Ascending aorta (tissue), 2 donors: ENCODE measurements around the gene ZNF132. TPM values are rescaled to one million over a fixed set of nuclear protein-coding genes. Genes with fewer than 3 reads are reported as not detected.
"Not testable (repeated sequence)": the region's sequence is repeated elsewhere in the genome, so short reads cannot be mapped to it uniquely, and the experiment has no call there.

Experiments
- DNase-seq, 2 donors: peaks; one replicate each; pipeline ENCODE4 v3.0.0-alpha.2; 2019; ENCODE audit warnings: low spot score in 2 of 2
- H3K27ac ChIP-seq, 2 donors: fragments of 200-600 bp; sonication (generic); one replicate each; pipeline ENCODE4 v1.5.1; 2016 to 2017; ENCODE audit warnings: mild to moderate bottlenecking in 1 of 2
- H3K27me3 ChIP-seq: fragments of 200-600 bp; sonication (generic); one replicate; pipeline ENCODE4 v1.5.1; 2017
- H3K36me3 ChIP-seq, 2 donors: fragments of 200-600 bp; sonication (generic); one replicate each; pipeline ENCODE4 v1.5.1; 2016
- H3K4me1 ChIP-seq, 2 donors: fragments of 200-600 bp; sonication (generic); one replicate each; pipeline ENCODE4 v1.5.1; 2016 to 2017; ENCODE audit warnings: mild to moderate bottlenecking in 1 of 2
- H3K4me3 ChIP-seq, 2 donors: fragments of 200-600 bp; sonication (generic); one replicate each; pipeline ENCODE4 v1.5.1; 2016 to 2017; ENCODE audit warnings: mild to moderate bottlenecking in 1 of 2
- H3K9me3 ChIP-seq, 2 donors: fragments of 200-600 bp; sonication (generic); one replicate each; pipeline ENCODE4 v1.5.1; 2016
- intact Hi-C: fragments of 100-400 bp; cut with DNase I; formaldehyde crosslinking; loops from one replicate; pipeline ENCODE4 v1.15.1; 2023
- total RNA-seq: library from RNA; depleted of rRNA; stranded (reverse); fragments of >200 nt; gene quantifications from one replicate; pipeline ENCODE4 v1.1.0, GENCODE V29; 2016
- TF ChIP-seq, protein P1 (sequence below), 3 experiments: fragments of 200-600 bp in 2 of 3; fragments of 450-650 bp in 1 of 3; sonication (generic) in 2 of 3; IDR thresholded peaks; one replicate each; pipeline ENCODE4 v1.5.1; 2016 to 2019; ENCODE audit warnings: antibody characterized with exemption in 3 of 3, mild to moderate bottlenecking in 1 of 3, moderate library complexity in 1 of 3

The ZNF132 gene
- total RNA-seq, 1 donor from 2014 or later = 5.2 TPM

DNA sequence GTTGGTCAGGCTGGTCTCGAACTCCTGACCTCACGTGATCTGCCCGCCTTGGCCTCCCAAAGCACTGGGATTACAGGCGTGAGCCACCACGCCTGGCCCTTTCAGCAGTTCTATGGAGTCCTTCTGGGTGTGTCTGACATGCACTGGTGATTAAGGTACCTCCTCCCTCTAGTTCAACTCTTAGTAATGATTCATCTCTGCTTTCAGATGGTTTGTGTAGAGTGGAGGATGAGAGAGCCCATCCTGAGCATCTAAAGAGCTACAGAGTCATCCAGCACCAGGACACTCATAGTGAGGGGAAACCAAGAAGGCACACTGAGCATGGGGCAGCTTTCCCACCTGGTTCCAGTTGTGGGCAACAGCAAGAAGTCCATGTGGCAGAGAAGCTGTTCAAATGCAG lies 23.3 kb downstream of the ZNF132 start:
- no peak for DNase-seq
- H3K36me3 ChIP-seq = peaks cover 50 to 65% of the 10 kb centered on the region in 2 donors
- H3K4me3 ChIP-seq = no peak overlapping the region
- H3K27ac ChIP-seq = no peak overlapping the region
- peaks cover 0 to 6% of the 10 kb centered on the region in 2 donors for H3K9me3 ChIP-seq
- TF ChIP-seq, protein P1, sequence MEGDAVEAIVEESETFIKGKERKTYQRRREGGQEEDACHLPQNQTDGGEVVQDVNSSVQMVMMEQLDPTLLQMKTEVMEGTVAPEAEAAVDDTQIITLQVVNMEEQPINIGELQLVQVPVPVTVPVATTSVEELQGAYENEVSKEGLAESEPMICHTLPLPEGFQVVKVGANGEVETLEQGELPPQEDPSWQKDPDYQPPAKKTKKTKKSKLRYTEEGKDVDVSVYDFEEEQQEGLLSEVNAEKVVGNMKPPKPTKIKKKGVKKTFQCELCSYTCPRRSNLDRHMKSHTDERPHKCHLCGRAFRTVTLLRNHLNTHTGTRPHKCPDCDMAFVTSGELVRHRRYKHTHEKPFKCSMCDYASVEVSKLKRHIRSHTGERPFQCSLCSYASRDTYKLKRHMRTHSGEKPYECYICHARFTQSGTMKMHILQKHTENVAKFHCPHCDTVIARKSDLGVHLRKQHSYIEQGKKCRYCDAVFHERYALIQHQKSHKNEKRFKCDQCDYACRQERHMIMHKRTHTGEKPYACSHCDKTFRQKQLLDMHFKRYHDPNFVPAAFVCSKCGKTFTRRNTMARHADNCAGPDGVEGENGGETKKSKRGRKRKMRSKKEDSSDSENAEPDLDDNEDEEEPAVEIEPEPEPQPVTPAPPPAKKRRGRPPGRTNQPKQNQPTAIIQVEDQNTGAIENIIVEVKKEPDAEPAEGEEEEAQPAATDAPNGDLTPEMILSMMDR (IDR thresholded peaks at IDR 0.05) = no peak
- H3K27me3 ChIP-seq = no peaks in the 10 kb centered on the region
- no peaks in the 10 kb centered on the region for H3K4me1 ChIP-seq
- intact Hi-C loops = no loop called here

DNA sequence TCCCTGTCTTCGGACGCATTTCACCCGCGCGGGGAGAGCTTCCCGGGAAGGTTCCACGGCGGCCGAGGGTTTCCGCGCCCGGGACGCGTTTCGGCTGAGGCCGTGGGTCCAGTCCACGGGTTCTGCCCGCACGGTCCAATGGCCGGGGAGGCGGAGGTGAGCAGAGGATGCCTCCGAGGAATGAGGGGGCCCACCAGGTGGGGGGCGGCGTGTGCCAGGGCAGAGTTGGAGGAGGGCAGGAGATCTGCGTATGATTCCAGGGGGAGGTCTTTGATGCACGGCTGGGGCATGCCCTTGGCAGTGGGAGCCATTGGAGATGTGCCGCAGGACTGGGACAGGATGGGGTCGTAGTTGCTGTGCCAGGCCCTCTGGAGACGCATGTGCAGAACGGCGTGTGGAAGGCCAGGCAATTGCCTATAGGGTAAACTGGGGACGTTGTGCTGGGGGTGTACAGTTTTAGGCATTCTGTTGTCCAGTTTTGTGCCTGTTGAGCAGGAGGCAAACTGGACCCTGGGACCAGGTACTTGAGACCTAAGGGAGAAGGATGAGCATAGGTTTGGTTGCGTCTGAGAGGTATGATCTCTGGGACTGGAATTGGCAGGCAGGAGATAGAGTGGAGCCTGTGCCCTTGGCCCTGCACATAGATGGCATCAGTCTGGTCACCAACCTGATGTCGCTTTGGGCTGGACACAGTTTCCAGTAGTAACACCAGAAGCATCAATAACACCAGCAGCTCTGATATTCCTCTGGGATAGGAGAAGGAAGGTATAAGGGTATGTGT lies 30.8 kb downstream of the ZNF132 start:
- Histone ChIP-seq H3K9me3 (no peaks in the 10 kb centered on the region), H3K27me3 (no peaks in the 10 kb centered on the region), H3K27ac (peak overlapping the region; percentile 86 to 93), H3K4me1 (peaks cover 3 to 16% of the 10 kb centered on the region in 2 donors), H3K36me3 (peaks cover 0 to 3% of the 10 kb centered on the region in 2 donors), H3K4me3 (peak overlapping the region; percentile 97)
- intact Hi-C loops = no loop called here
- TF ChIP-seq, protein P1 (IDR thresholded peaks at IDR 0.05) = no peak
- no peak for DNase-seq

DNA sequence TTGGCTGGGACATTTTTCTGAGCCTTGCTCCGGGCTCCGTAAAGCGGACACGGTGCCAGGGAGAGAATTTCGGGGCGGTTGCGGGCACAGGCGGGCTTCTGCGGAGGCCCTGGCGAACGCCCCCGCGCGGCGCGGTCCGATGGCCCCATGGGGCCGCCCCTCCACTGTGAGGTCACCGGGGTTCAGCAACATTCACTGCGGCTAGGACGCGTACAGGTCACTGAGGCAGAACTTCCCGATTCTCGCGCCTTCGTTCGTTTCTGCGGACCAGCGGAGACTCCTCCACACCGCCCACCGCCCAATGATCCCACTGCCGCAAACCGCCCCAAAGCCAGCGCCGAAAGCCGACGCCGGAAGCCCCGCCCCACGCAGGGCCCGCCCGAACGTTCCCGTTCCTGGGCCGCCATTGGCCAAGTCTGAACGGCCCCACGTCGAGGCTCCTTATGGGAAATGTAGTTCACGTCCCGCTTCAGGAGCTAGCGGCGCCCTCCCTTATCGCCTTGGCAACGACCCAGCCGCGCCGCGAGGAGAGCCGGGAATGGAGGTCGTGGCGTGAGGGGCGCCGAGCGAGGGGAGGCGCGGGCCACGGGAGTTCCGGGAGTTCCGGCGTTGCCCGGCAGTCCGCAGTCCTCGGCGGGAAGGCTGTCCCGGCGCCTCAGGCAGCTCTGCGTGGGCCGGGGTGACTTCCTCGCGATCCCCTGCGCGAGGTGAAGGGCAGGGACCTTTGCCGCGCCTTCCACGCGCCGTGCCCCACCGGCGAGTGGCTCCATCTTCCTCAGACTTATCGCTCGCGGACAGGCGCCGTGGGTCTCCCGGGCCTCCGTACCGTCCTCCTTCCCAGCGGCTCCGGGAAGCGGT lies 31.6 kb downstream of the ZNF132 start, which contains the start of gene ZNF584:
TSS of gene ZNF584 (plus strand) at position 498 of the 858 bp plus-strand sequence. CDS start 499 bp downstream, outside the sequence.
- peaks cover 3 to 16% of the 10 kb centered on the region in 2 donors for H3K4me1 ChIP-seq
- peak; percentile 76 to 97 for DNase-seq
- intact Hi-C loops = loop anchor here (1.0 kb wide), 1 partner anchor 32 kb away; the partner anchor contains the start of gene ZNF132
- no peaks in the 10 kb centered on the region for H3K27me3 ChIP-seq
- TF ChIP-seq, protein P1 (IDR thresholded peaks at IDR 0.05) = no peak
- H3K36me3 ChIP-seq = peaks cover 0 to 3% of the 10 kb centered on the region in 2 donors
- peak within 1 kb of the TSS; percentile 97 for H3K4me3 ChIP-seq
- peak within 1 kb of the TSS; percentile 86 to 93 for H3K27ac ChIP-seq
- no peaks in the 10 kb centered on the region for H3K9me3 ChIP-seq

DNA sequence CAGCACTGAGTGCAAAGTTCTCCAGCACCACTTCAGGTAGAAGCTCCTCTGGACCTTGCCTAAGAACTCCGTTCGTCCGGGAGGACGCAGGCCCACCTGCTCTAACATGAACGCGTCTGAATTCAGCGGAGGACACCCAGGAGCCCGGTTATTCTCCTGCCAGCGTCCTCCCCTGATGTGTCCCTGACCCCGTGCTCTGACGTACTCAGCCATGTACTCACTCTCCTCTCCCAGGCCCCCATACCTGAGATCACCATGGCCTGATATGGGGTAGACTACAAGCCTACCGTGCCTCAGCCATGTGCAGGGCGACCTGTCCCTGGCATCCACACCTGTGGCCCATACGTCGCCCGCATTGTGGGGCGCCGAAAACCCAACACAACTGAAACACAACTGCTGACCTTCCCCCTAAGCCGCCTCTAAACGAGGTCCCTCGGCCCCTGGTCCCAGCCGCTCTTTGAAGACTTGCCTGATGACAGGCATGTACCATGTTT lies 32.2 kb downstream of the ZNF132 start:
- Histone ChIP-seq H3K4me1 (peaks cover 3 to 16% of the 10 kb centered on the region in 2 donors), H3K9me3 (no peaks in the 10 kb centered on the region), H3K4me3 (peak overlapping the region; percentile 97), H3K27me3 (no peaks in the 10 kb centered on the region), H3K36me3 (no peaks in the 10 kb centered on the region), H3K27ac (peak overlapping the region; percentile 86 to 93)
- intact Hi-C loops = loop anchor here (1.0 kb wide), 1 partner anchor 33 kb away; the partner anchor contains the start of gene ZNF132
- TF ChIP-seq, protein P1 (IDR thresholded peaks at IDR 0.05) = no peak
- DNase-seq = no peak

DNA sequence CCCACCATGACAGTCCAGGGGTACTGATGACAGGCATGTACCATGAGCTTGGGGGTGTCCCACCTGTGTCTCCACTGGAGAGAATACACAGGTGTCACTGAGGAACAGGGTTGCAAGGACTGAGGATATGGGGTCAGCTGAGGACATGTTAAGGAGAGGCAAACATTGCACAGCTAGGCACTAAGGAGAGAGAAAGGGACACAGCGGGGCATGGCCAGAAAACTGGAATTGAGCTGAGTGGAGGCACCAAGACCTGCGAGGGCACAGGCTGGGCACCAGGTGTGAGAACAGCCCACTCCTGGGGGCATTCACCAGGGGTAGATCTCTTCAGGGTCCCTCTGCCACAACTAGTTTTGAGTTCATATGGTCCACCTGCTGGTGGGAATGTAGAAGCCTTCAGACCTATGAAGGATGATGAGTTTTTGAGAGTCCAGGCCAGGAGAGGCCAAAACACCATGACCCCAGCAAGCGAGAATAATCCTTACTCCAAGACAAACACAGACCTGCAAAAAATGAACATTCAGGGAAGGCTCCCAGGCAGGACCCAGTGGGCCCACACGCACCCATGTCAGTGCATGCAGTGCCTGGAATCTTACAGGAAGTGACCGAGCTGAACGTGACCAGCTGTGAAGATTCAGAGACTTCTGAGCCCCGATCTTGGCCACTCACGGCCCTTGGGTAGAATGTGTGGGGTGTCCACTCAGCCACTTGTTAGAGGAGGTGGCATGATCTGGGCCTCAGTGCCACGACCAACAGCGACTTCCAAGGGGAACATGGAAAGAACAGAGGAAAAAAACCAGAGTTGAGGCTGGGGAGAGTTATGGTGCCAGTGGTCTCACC lies 32.9 kb downstream of the ZNF132 start:
- H3K4me1 ChIP-seq = peaks cover 3 to 16% of the 10 kb centered on the region in 2 donors
- no peaks in the 10 kb centered on the region for H3K9me3 ChIP-seq
- H3K27ac ChIP-seq = no peak overlapping the region
- TF ChIP-seq, protein P1 (IDR thresholded peaks at IDR 0.05) = peak in 1 of 3 experiments; percentile 11
- H3K4me3 ChIP-seq = peak overlapping the region; percentile 97
- H3K27me3 ChIP-seq = no peaks in the 10 kb centered on the region
- intact Hi-C loops = no loop called here
- no peaks in the 10 kb centered on the region for H3K36me3 ChIP-seq
- no peak for DNase-seq

DNA sequence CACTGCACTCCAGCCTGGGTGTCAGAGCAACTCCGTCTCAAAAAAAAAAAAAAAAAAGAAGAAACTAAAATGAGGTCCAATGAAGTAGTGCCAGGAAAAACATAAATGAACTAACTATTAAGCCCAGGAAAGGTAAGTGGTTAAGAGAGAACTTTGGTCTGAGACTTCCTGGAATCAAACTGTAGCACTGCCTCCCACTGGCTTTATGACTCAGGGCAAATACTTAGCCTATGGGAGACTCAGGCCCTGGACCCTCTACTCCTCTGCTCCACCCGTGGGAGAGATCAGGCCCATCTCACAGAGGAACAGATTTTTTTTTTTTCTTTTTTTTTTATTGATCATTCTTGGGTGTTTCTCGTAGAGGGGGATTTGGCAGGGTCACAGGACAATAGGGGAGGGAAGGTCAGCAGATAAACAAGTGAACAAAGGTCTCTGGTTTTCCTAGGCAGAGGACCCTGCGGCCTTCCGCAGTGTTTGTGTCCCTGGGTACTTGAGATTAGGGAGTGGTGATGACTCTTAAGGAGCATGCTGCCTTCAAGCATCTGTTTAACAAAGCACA lies 36.0 kb downstream of the ZNF132 start:
- DNase-seq, H3K4me3 ChIP-seq, H3K9me3 ChIP-seq, H3K36me3 ChIP-seq, H3K27me3 ChIP-seq, intact Hi-C loops, H3K27ac ChIP-seq: not testable (repeated sequence)
- peaks cover 7 to 17% of the 10 kb centered on the region in 2 donors for H3K4me1 ChIP-seq
